KG1 (cell line): Measurements from ENCODE around the gene CREG2.
"Not testable (repeated sequence)": the region's sequence is repeated elsewhere in the genome, so short reads cannot be mapped to it uniquely, and the experiment has no call there.

Source experiments
- DNase-seq: peaks from one replicate; lab custom pipeline; 2025; lab: John Stamatoyannopoulos, UW

CREG2 gene

GRCh38 chr2:101372792-101373191, 14.5 kb downstream of the CREG2 start:
- DNase-seq = no peak

GRCh38 chr2:101371636-101372035, 15.7 kb downstream of the CREG2 start:
- DNase-seq = no peak

- DNase-seq = no peak
Observed at GRCh38 chr2:101369100-101369499, 18.2 kb downstream of the CREG2 start.

GRCh38 chr2:101368376-101368775, 18.9 kb downstream of the CREG2 start:
- DNase-seq = no peak

- DNase-seq = no peak
Observed at GRCh38 chr2:101367508-101367907, 19.8 kb downstream of the CREG2 start.

- DNase-seq = no peak
Observed at GRCh38 chr2:101364878-101365277, 22.4 kb downstream of the CREG2 start.

- DNase-seq = no peak
Observed at GRCh38 chr2:101362777-101363176, 24.5 kb downstream of the CREG2 start.

- DNase-seq = no peak
Observed at GRCh38 chr2:101362316-101362715, 25.0 kb downstream of the CREG2 start.

GRCh38 chr2:101361522-101361921, 25.8 kb downstream of the CREG2 start:
- no peak for DNase-seq

- DNase-seq = no peak
Observed at GRCh38 chr2:101361121-101361520, 26.2 kb downstream of the CREG2 start.

GRCh38 chr2:101360232-101360631, 27.1 kb downstream of the CREG2 start:
- DNase-seq = no peak

- no peak for DNase-seq
Observed at GRCh38 chr2:101359410-101359954, 27.8 kb downstream of the CREG2 start.

- no peak for DNase-seq
Observed at GRCh38 chr2:101357376-101357775, 29.9 kb downstream of the CREG2 start.

- no peak for DNase-seq
Observed at GRCh38 chr2:101356521-101356920, 30.8 kb downstream of the CREG2 start.

GRCh38 chr2:101356055-101356454, 31.2 kb downstream of the CREG2 start:
- no peak for DNase-seq

- no peak for DNase-seq
Observed at GRCh38 chr2:101355401-101356054, 31.8 kb downstream of the CREG2 start.

GRCh38 chr2:101354420-101355311, 32.6 kb downstream of the CREG2 start:
- DNase-seq = no peak

GRCh38 chr2:101352631-101353030, 34.7 kb downstream of the CREG2 start:
- not testable (repeated sequence) for DNase-seq

- no peak for DNase-seq
Observed at GRCh38 chr2:101351207-101351606, 36.1 kb downstream of the CREG2 start.

GRCh38 chr2:101349893-101350662, 37.2 kb downstream of the CREG2 start:
- no peak for DNase-seq

- no peak for DNase-seq
Observed at GRCh38 chr2:101348883-101349282, 38.4 kb downstream of the CREG2 start.

GRCh38 chr2:101346909-101347308, 40.4 kb downstream of the CREG2 start:
- DNase-seq = no peak
